BE2C (cell line): ENCODE results near the gene LDAH.

Experiments used
- DNase-seq: peaks from one replicate; pipeline ENCODE4 v3.0.0-alpha.2; 2020
- H3K27me3 ChIP-seq: fragments of 250-450 bp; sonication (Bioruptor Pico); 2 replicates; pipeline ENCODE4 v1.5.1; 2020; ENCODE audit warnings: mild to moderate bottlenecking
- H3K36me3 ChIP-seq: fragments of 250-450 bp; sonication (Bioruptor Pico); 2 replicates; pipeline ENCODE4 v1.5.1; 2020; ENCODE audit warnings: mild to moderate bottlenecking
- H3K4me1 ChIP-seq: fragments of 250-450 bp; sonication (Bioruptor Pico); 2 replicates; pipeline ENCODE4 v1.5.1; 2020
- H3K4me3 ChIP-seq: 2 replicates; pipeline ENCODE4 v1.5.1; 2011; ENCODE audit warnings: low read depth, low read length
- H3K9me3 ChIP-seq: fragments of 250-450 bp; sonication (Bioruptor Pico); 2 replicates; pipeline ENCODE4 v1.5.1; 2020
- TF ChIP-seq, protein P1 (sequence below): IDR thresholded peaks from 2 replicates; pipeline ENCODE4 v1.5.1; 2012; ENCODE audit warnings: mild to moderate bottlenecking, low read depth, low read length

Gene LDAH

DNA sequence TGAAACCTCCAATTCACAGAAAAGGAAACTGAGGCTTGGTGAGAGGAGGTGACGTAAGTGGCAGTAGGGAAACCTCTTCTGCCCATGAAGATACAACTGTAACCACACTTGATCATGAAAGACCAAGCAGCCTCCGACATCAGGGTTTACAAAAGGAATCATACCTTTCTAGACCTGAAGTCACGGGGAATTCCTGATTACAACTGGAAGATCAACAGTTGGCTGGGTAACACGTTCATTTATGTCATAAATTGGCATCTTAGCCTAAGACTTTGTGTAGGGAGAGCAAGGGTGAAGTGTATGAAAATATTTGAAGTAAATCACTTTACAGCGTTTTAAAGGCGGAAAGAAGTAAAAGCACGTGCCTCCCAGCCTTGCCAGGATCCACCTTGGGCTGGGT is 172.9 kb downstream of the LDAH start:
- TF ChIP-seq, protein P1, sequence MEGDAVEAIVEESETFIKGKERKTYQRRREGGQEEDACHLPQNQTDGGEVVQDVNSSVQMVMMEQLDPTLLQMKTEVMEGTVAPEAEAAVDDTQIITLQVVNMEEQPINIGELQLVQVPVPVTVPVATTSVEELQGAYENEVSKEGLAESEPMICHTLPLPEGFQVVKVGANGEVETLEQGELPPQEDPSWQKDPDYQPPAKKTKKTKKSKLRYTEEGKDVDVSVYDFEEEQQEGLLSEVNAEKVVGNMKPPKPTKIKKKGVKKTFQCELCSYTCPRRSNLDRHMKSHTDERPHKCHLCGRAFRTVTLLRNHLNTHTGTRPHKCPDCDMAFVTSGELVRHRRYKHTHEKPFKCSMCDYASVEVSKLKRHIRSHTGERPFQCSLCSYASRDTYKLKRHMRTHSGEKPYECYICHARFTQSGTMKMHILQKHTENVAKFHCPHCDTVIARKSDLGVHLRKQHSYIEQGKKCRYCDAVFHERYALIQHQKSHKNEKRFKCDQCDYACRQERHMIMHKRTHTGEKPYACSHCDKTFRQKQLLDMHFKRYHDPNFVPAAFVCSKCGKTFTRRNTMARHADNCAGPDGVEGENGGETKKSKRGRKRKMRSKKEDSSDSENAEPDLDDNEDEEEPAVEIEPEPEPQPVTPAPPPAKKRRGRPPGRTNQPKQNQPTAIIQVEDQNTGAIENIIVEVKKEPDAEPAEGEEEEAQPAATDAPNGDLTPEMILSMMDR: no peak
- no peak for DNase-seq
- Histone ChIP-seq H3K36me3 (no peaks in the 10 kb centered on the region), H3K4me3 (peak overlapping the region; percentile 86), H3K4me1 (peaks cover 13% of the 10 kb centered on the region), H3K27me3 (no peaks in the 10 kb centered on the region), H3K9me3 (no peaks in the 10 kb centered on the region)

GRCh38 chr2:20649576-20649975 is 173.3 kb downstream of the LDAH start:
- H3K4me3 ChIP-seq: no peak overlapping the region
- peaks cover 13% of the 10 kb centered on the region for H3K4me1 ChIP-seq
- TF ChIP-seq, protein P1: no peak
- DNase-seq: no peak
- H3K9me3 ChIP-seq: no peaks in the 10 kb centered on the region
- H3K27me3 ChIP-seq: no peaks in the 10 kb centered on the region
- no peaks in the 10 kb centered on the region for H3K36me3 ChIP-seq

GRCh38 chr2:20648831-20649230 is 174.1 kb downstream of the LDAH start:
- H3K4me1 ChIP-seq: peaks cover 13% of the 10 kb centered on the region
- no peaks in the 10 kb centered on the region for H3K27me3 ChIP-seq
- H3K9me3 ChIP-seq: no peaks in the 10 kb centered on the region
- H3K36me3 ChIP-seq: no peaks in the 10 kb centered on the region
- H3K4me3 ChIP-seq: no peak overlapping the region
- TF ChIP-seq, protein P1: no peak
- DNase-seq: no peak

DNA sequence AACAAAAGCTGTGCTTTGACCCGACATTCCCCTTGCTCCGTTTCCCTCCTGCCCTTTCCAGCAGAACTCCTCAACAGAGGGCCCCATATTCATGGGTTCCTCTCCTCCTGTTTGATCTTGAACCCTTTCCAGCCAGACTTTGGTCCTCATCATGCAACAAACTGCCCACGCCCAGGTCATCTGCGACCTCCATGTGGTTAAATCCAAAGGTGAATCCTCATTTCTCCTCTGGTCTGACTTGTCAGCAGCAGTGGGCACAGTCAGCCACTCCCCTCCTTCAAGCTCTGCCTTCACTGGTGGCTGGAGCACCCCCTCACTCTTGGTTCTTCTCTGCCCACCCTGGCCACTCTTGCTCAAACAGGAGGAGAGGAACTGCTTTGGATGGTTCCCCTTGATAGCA is 174.7 kb downstream of the LDAH start:
- DNase-seq: no peak
- Histone ChIP-seq H3K4me1 (peaks cover 13% of the 10 kb centered on the region), H3K9me3 (no peaks in the 10 kb centered on the region), H3K4me3 (no peak overlapping the region), H3K36me3 (no peaks in the 10 kb centered on the region), H3K27me3 (no peaks in the 10 kb centered on the region)
- TF ChIP-seq, protein P1: no peak

DNA sequence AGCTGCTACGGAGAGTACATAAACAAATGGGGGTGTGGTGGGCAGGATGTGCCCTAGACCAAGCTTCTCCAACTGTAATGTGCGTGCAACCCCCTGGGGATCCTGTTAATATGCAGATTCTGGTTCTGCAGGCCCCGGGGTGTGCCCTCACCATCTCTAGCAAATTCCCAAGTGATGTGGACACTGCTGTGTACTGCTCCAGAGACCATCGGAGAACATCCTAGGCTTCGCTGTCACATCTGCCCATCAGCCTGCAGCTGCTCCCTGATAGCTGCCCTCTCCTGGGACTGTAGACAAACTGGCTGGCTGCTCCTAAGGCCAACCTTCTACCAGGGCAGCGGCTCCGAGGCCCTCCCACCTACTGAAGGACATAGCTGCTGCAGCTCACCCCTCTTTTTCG is 175.2 kb downstream of the LDAH start:
- Histone ChIP-seq H3K9me3 (no peaks in the 10 kb centered on the region), H3K36me3 (no peaks in the 10 kb centered on the region), H3K4me1 (peaks cover 13% of the 10 kb centered on the region), H3K4me3 (no peak overlapping the region), H3K27me3 (no peaks in the 10 kb centered on the region)
- DNase-seq: peak; percentile 71
- TF ChIP-seq, protein P1: no peak

DNA sequence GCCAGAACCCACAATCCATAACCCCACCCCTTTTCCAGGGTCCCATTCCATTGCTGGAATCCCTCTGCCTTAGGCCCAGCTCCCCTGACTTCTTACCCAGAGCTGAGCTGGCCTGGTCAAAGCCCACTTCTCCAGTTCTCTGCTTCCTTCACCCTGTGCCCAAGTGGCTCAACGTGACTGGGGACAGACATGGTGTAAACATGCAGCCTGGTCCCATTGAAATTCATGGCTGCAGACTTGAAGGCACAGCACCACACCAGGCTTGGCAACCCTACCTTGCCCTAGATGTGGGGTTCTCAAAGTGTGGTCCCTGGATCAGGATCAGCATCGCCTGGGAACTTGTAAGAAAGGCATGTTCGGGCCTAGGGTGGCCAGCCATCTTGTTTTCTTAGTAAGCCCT is 175.7 kb downstream of the LDAH start:
- H3K27me3 ChIP-seq: no peaks in the 10 kb centered on the region
- no peaks in the 10 kb centered on the region for H3K36me3 ChIP-seq
- H3K4me3 ChIP-seq: no peak overlapping the region
- H3K4me1 ChIP-seq: peaks cover 13% of the 10 kb centered on the region
- no peak for DNase-seq
- no peaks in the 10 kb centered on the region for H3K9me3 ChIP-seq
- TF ChIP-seq, protein P1: no peak
